B cell (primary cell): ENCODE data around the gene TEX264. TPM values are rescaled to one million over a fixed set of nuclear protein-coding genes. Genes with fewer than 3 reads are reported as not detected.

Experiments
- ATAC-seq: fragments of 200-7000 bp; cut with Tn5 transposase; one replicate; pipeline ENCODE4 v1.10.0; 2021; ENCODE audit warnings: low read depth, mild to moderate bottlenecking, moderate number of reproducible peaks, moderate library complexity
- CTCF ChIA-PET: fragments of 350-600 bp; sonication (Branson Sonifier 250); formaldehyde crosslinking; loops from one replicate; lab custom pipeline; 2021; ENCODE audit warnings: antibody characterized with exemption, inconsistent platforms; lab: Charles Lee
- POLR2A ChIA-PET: fragments of 350-600 bp; sonication (Branson Sonifier 250); formaldehyde crosslinking; loops from one replicate; lab custom pipeline; 2021; ENCODE audit warnings: antibody characterized with exemption; lab: Charles Lee
- DNase-seq: peaks from one replicate; pipeline ENCODE4 v3.0.0; 2013
- H2AFZ ChIP-seq: 2 replicates; pipeline ENCODE4 v1.6.1; 2012; ENCODE audit warnings: mild to moderate bottlenecking, low read depth, low read length; ENCODE audit not compliant: insufficient read depth, poor library complexity, severe bottlenecking
- H3K27ac ChIP-seq, 2 donors: 1 replicate in 1 of 2; 2 replicates in 1 of 2; pipeline ENCODE4 v1.5.1; 2012 to 2013; ENCODE audit warnings: low read length in 2 of 2, mild to moderate bottlenecking in 2 of 2, moderate library complexity in 1 of 2
- H3K27me3 ChIP-seq, 4 experiments: fragments of 200-600 bp in 1 of 4; sonication (generic) in 1 of 4; replicated peaks in 1 of 4; 1 replicate in 2 of 4; 2 replicates in 2 of 4; pipeline versions ENCODE4 v1.6.1 to v1.7.0; 2013 to 2016; ENCODE audit warnings: low read length in 3 of 4, mild to moderate bottlenecking in 2 of 4, mixed read lengths in 1 of 4, moderate library complexity in 1 of 4; ENCODE audit not compliant: insufficient read depth in 4 of 4, control insufficient read depth in 3 of 4; ENCODE audit errors: control extremely low read depth in 1 of 4
- H3K36me3 ChIP-seq, 2 experiments: replicated peaks in 1 of 2; 1 replicate in 1 of 2; 2 replicates in 1 of 2; pipeline versions ENCODE4 v1.6.1 to v1.7.1; 2013; ENCODE audit warnings: low read length in 1 of 2; ENCODE audit not compliant: insufficient read depth in 2 of 2, control insufficient read depth in 1 of 2; ENCODE audit errors: control extremely low read depth in 1 of 2, extremely low read depth in 1 of 2
- H3K4me1 ChIP-seq, 2 donors: fragments of 200-600 bp in 1 of 2; sonication (generic) in 1 of 2; 1 replicate in 1 of 2; 2 replicates in 1 of 2; pipeline versions ENCODE4 v1.5.1 to v1.6.1; 2013 to 2017; ENCODE audit warnings: low read length in 2 of 2; ENCODE audit not compliant: control insufficient read depth in 2 of 2, insufficient read depth in 2 of 2
- H3K4me2 ChIP-seq: replicated peaks from 2 replicates; pipeline ENCODE3; 2012; ENCODE audit warnings: mild to moderate bottlenecking, low read depth, low read length; ENCODE audit not compliant: poor library complexity, severe bottlenecking
- H3K4me3 ChIP-seq, 5 experiments: fragments of 200-600 bp in 1 of 5; sonication (generic) in 1 of 5; 1 replicate in 3 of 5; 2 replicates in 2 of 5; pipeline versions ENCODE4 v1.5.1 to v1.7.0; 2011 to 2016; ENCODE audit warnings: low read length in 4 of 5, mild to moderate bottlenecking in 4 of 5, low read depth in 2 of 5, control low read depth in 1 of 5, moderate library complexity in 1 of 5; ENCODE audit not compliant: insufficient read depth in 1 of 5; ENCODE audit errors: control extremely low read depth in 1 of 5, extremely low read depth in 1 of 5
- H3K79me2 ChIP-seq: fragments of 200-600 bp; sonication (generic); one replicate; pipeline ENCODE4 v1.6.0; 2016; ENCODE audit warnings: low read length; ENCODE audit not compliant: control insufficient read depth, insufficient read depth
- H3K9ac ChIP-seq: fragments of 200-600 bp; sonication (generic); 2 replicates; pipeline ENCODE4 v1.6.1; 2017; ENCODE audit warnings: mild to moderate bottlenecking, low read length, moderate library complexity
- H3K9me3 ChIP-seq, 3 donors: one replicate each; pipeline versions ENCODE4 v1.6.1 to v1.7.1; 2013; ENCODE audit warnings: low read length in 2 of 3; ENCODE audit not compliant: control insufficient read depth in 2 of 3, insufficient read depth in 1 of 3; ENCODE audit errors: control extremely low read depth in 1 of 3
- H4K20me1 ChIP-seq: 2 replicates; pipeline ENCODE4 v1.6.0; 2012; ENCODE audit warnings: mild to moderate bottlenecking, low read length; ENCODE audit not compliant: insufficient read depth, control insufficient read depth, poor library complexity, severe bottlenecking
- H3K27ac Mint-ChIP-seq: one replicate; pipeline ENCODE4 v1.8.0; 2021; ENCODE audit warnings: mixed read lengths
- H3K27me3 Mint-ChIP-seq: one replicate; pipeline ENCODE4 v1.8.0; 2021; ENCODE audit warnings: mixed read lengths
- H3K4me1 Mint-ChIP-seq: one replicate; pipeline ENCODE4 v1.8.0; 2021; ENCODE audit warnings: mixed read lengths
- H3K4me3 Mint-ChIP-seq: one replicate; pipeline ENCODE4 v1.8.0; 2021; ENCODE audit warnings: mixed read lengths
- H3K9me3 Mint-ChIP-seq: one replicate; pipeline ENCODE4 v1.8.0; 2022; ENCODE audit warnings: mixed read lengths; ENCODE audit not compliant: insufficient read depth
- CTCF ChIP-seq: fragments of 200-600 bp; IDR thresholded peaks from one replicate; pipeline ENCODE4 v1.8.0; 2022; ENCODE audit warnings: antibody characterized with exemption, mild to moderate bottlenecking
- EZH2 ChIP-seq: IDR thresholded peaks from 2 replicates; pipeline ENCODE4 v1.6.1; 2012; ENCODE audit warnings: borderline replicate concordance, low read depth, mild to moderate bottlenecking, moderate library complexity, low read length; ENCODE audit not compliant: insufficient read depth, poor library complexity, severe bottlenecking
- WGBS: methylation state at CpG from one replicate; pipeline ENCODE4 v1.1.5; 2013; ENCODE audit warnings: missing lambda C conversion rate; ENCODE audit not compliant: insufficient coverage; 5-methylcytosine and 5-hydroxymethylcytosine counted together
- intact Hi-C: fragments of 100-400 bp; cut with micrococcal nuclease; formaldehyde crosslinking; loops from one replicate; pipeline ENCODE4 v1.10.0; 2022
- polyA plus RNA-seq: library from polyadenylated mRNA; depleted of rRNA; stranded (reverse); fragments of >200 nt; gene quantifications from 2 replicates; pipeline ENCODE4 v1.2.3, GENCODE V29; 2012
- total RNA-seq, 2 donors: library from RNA; stranded (reverse); fragments of 120-200 nt in 1 of 2; gene quantifications; 1 replicate in 1 of 2; 2 replicates in 1 of 2; pipeline versions ENCODE4 v1.2.3 to v1.2.4, GENCODE V29; 2013 to 2022

The TEX264 gene
- total and polyA plus RNA-seq, 2 donors (not counting 1 experiment from before 2014, with no cell fraction given) = 39.1 to 79.7 TPM

- WGBS = 40% methylated on average over 5 of the region's 7 CpGs
- ChIA-PET CTCF (interaction anchor here (0.6 to 8.0 kb wide), 6 partner anchors 10 to 988 kb away, joined by 3 to 220 read pairs (median 50); partner anchors contain the start of genes DCAF1, RBM15B and TEX264), POLR2A (no interaction called here)
- H3K36me3 ChIP-seq = peaks cover 0 to 50% of the 10 kb centered on the region in 2 experiments
- TF ChIP-seq CTCF (no peak), EZH2 (no peak)
- H3K27ac Mint-ChIP-seq = peak overlapping the region; percentile 54
- ATAC-seq = no peak
- peak overlapping the region in 1 of 2 donors; percentile 69 for H3K27ac ChIP-seq
- peak overlapping the region; percentile 10 for H3K4me3 Mint-ChIP-seq
- no peak for DNase-seq
- intact Hi-C loops = loop anchor here (5.0 kb wide), 1 partner anchor 263 kb away; the partner anchor contains the start of genes PARP3 and RRP9
- H2AFZ ChIP-seq = no peak overlapping the region
- H3K9ac ChIP-seq = no peak overlapping the region
- no peak overlapping the region for H3K4me3 ChIP-seq
- H3K9me3 Mint-ChIP-seq = no peaks in the 10 kb centered on the region
- peaks cover 50% of the 10 kb centered on the region for H3K79me2 ChIP-seq
- peaks cover 40 to 78% of the 10 kb centered on the region in 2 donors for H3K4me1 ChIP-seq
- no peaks in the 10 kb centered on the region for H3K27me3 Mint-ChIP-seq
- H3K4me1 Mint-ChIP-seq = peaks cover 74% of the 10 kb centered on the region
- no peaks in the 10 kb centered on the region for H3K27me3 ChIP-seq
- H4K20me1 ChIP-seq = peaks cover 6% of the 10 kb centered on the region
- no peaks in the 10 kb centered on the region for H3K9me3 ChIP-seq
- H3K4me2 ChIP-seq = peak overlapping the region; percentile 63
Measured at GRCh38 chr3:51679777-51680176, 8.7 kb downstream of the TEX264 start.

- Mint-ChIP-seq H3K9me3 (no peaks in the 10 kb centered on the region), H3K4me3 (peak overlapping the region; percentile 8), H3K27me3 (no peaks in the 10 kb centered on the region), H3K4me1 (peaks cover 73% of the 10 kb centered on the region), H3K27ac (peak overlapping the region; percentile 54)
- peaks cover 0 to 52% of the 10 kb centered on the region in 2 experiments for H3K36me3 ChIP-seq
- TF ChIP-seq EZH2 (no peak), CTCF (no peak)
- peaks cover 48% of the 10 kb centered on the region for H3K79me2 ChIP-seq
- ATAC-seq (no peak), DNase-seq (no peak)
- H2AFZ ChIP-seq = no peak overlapping the region
- no peaks in the 10 kb centered on the region for H3K27me3 ChIP-seq
- peak overlapping the region in 1 of 2 donors; percentile 69 for H3K27ac ChIP-seq
- ChIA-PET POLR2A (no interaction called here), CTCF (interaction anchor here (1.0 to 8.0 kb wide), 5 partner anchors 11 to 290 kb away, joined by 3 to 220 read pairs (median 74); partner anchors contain the start of genes DCAF1, RBM15B and TEX264)
- H3K4me1 ChIP-seq = peaks cover 44 to 78% of the 10 kb centered on the region in 2 donors
- H3K9ac ChIP-seq = no peak overlapping the region
- no peak overlapping the region for H3K4me3 ChIP-seq
- WGBS = 91% methylated on average over 6 of the region's 6 CpGs
- H4K20me1 ChIP-seq = peaks cover 5% of the 10 kb centered on the region
- intact Hi-C loops = loop anchor here (5.0 kb wide), 1 partner anchor 262 kb away; the partner anchor contains the start of genes PARP3 and RRP9
- peak overlapping the region; percentile 63 for H3K4me2 ChIP-seq
- H3K9me3 ChIP-seq = no peaks in the 10 kb centered on the region
Measured at GRCh38 chr3:51680196-51680595, 9.1 kb downstream of the TEX264 start.
